ENCODE results near the gene ZNF331. TPM values are rescaled to one million over a fixed set of nuclear protein-coding genes. Genes with fewer than 3 reads are reported as not detected.

Gene ZNF331
- total RNA-seq, 1 donor from 2014 or later = 7.9 TPM

DNA sequence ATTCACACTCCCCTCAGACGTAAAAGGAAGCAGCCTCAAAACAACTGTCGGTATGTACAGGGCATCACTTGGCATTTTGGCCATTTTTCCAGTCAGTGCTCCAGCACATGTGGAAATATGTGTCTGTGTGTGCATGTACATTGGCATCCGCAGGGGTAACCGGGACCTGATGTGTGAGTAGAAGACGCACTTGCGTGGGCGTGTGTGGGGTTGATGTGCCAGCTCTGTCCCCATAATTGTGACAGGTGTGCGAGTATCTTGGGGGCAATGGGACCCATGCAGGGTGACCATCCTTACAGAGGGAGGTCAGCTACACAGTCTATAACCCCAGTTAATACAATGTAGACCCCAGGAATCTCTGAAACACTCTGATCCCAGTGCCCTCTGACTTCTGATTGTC lies 7.3 kb upstream of the ZNF331 start:
- H3K36me3 Mint-ChIP-seq (ENCODE audit: low read depth) = peaks cover 4% of the 10 kb centered on the region
- H3K27ac Mint-ChIP-seq (ENCODE audit: unreplicated experiment) = no peak overlapping the region
- no peaks in the 10 kb centered on the region for H3K27me3 Mint-ChIP-seq (ENCODE audit: low read depth)
- DNase-seq (ENCODE audit: low spot score) = no peak
- no peaks in the 10 kb centered on the region for H3K4me1 Mint-ChIP-seq (ENCODE audit: low read depth)
- H3K4me3 Mint-ChIP-seq (ENCODE audit: unreplicated experiment) = no peak overlapping the region
- TF ChIP-seq CTCF (IDR thresholded peaks at IDR 0.05) = no peak
- H3K9me3 Mint-ChIP-seq (ENCODE audit: low read depth) = peaks cover 10% of the 10 kb centered on the region

DNA sequence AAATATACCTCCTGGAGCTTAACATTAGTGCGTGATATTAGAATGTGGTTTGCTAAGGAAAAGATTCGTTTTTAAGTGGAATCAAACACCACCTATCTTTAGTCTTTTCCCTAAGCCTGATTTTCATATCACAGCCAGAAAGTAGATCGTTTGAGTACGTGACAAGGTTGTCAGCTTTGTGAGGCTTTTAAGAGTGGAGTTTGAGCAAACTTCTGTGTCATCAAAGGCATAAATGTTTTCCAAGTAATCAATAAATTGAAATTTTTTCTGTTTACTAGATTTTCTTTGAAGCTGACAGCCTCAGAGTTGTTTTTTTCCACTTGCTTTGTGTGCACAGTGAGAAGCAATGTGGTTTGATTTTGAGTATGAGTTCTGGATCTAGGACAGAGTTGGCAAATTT lies 6.5 kb upstream of the ZNF331 start:
- Mint-ChIP-seq H3K27ac (ENCODE audit: unreplicated experiment) (no peak overlapping the region), H3K9me3 (ENCODE audit: low read depth) (peaks cover 3% of the 10 kb centered on the region), H3K27me3 (ENCODE audit: low read depth) (no peaks in the 10 kb centered on the region), H3K36me3 (ENCODE audit: low read depth) (no peaks in the 10 kb centered on the region), H3K4me1 (ENCODE audit: low read depth) (peaks cover 2% of the 10 kb centered on the region), H3K4me3 (ENCODE audit: unreplicated experiment) (no peak overlapping the region)
- no peak for DNase-seq (ENCODE audit: low spot score)
- TF ChIP-seq CTCF (IDR thresholded peaks at IDR 0.05) = no peak

DNA sequence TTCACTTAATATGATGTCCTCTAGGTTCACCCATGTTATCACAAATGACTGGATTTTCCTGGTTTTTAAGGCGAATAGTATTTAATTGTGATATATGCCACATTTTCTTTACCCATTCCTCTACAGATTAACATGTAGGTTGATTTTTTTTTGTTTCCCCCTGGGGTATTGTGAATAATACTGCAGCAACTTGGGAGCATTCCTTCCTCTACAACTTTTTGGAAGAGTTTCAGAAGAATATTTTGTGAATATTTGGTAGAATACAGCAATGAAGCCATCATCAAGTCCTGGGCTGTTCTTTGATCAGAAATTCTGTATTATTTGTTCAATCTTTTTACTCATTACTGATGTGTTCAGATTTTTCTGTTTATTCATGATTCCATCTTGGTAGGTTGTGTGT lies 5.6 kb upstream of the ZNF331 start:
- Mint-ChIP-seq H3K27me3 (ENCODE audit: low read depth) (no peaks in the 10 kb centered on the region), H3K9me3 (ENCODE audit: low read depth) (peaks cover 3% of the 10 kb centered on the region), H3K27ac (ENCODE audit: unreplicated experiment) (no peak overlapping the region), H3K36me3 (ENCODE audit: low read depth) (no peaks in the 10 kb centered on the region), H3K4me1 (ENCODE audit: low read depth) (peaks cover 2% of the 10 kb centered on the region), H3K4me3 (ENCODE audit: unreplicated experiment) (no peak overlapping the region)
- no peak for TF ChIP-seq CTCF (IDR thresholded peaks at IDR 0.05)
- no peak for DNase-seq (ENCODE audit: low spot score)

GRCh38 chr19:53536225-53536548 lies 1.8 kb upstream of the ZNF331 start:
- H3K4me3 Mint-ChIP-seq (ENCODE audit: unreplicated experiment) = no peak overlapping the region
- H3K4me1 Mint-ChIP-seq (ENCODE audit: low read depth) = peaks cover 16% of the 10 kb centered on the region
- TF ChIP-seq CTCF (IDR thresholded peaks at IDR 0.05) = no peak
- no peaks in the 10 kb centered on the region for H3K27me3 Mint-ChIP-seq (ENCODE audit: low read depth)
- H3K9me3 Mint-ChIP-seq (ENCODE audit: low read depth) = peaks cover 3% of the 10 kb centered on the region
- DNase-seq (ENCODE audit: low spot score) = no peak
- no peaks in the 10 kb centered on the region for H3K36me3 Mint-ChIP-seq (ENCODE audit: low read depth)
- H3K27ac Mint-ChIP-seq (ENCODE audit: unreplicated experiment) = no peak overlapping the region

- no peaks in the 10 kb centered on the region for H3K36me3 Mint-ChIP-seq (ENCODE audit: low read depth)
- H3K27ac Mint-ChIP-seq (ENCODE audit: unreplicated experiment) = peak overlapping the region; percentile 88
Measured at GRCh38 chr19:53537121-53537520, 824 bp upstream of the ZNF331 start.

More at GRCh38 chr19:53537121-53537520, 824 bp upstream of the ZNF331 start:
- H3K4me3 Mint-ChIP-seq (ENCODE audit: unreplicated experiment) = peak overlapping the region; percentile 91
- H3K27me3 Mint-ChIP-seq (ENCODE audit: low read depth) = no peaks in the 10 kb centered on the region
- no peak for DNase-seq (ENCODE audit: low spot score)
- TF ChIP-seq CTCF (IDR thresholded peaks at IDR 0.05) = no peak
- H3K9me3 Mint-ChIP-seq (ENCODE audit: low read depth) = peaks cover 3% of the 10 kb centered on the region
- H3K4me1 Mint-ChIP-seq (ENCODE audit: low read depth) = peaks cover 16% of the 10 kb centered on the region
